ENCODE data around the gene PPP2R5A.
"Not testable (repeated sequence)": the region's sequence is repeated elsewhere in the genome, so short reads cannot be mapped to it uniquely, and the experiment has no call there.

Gene PPP2R5A

DNA sequence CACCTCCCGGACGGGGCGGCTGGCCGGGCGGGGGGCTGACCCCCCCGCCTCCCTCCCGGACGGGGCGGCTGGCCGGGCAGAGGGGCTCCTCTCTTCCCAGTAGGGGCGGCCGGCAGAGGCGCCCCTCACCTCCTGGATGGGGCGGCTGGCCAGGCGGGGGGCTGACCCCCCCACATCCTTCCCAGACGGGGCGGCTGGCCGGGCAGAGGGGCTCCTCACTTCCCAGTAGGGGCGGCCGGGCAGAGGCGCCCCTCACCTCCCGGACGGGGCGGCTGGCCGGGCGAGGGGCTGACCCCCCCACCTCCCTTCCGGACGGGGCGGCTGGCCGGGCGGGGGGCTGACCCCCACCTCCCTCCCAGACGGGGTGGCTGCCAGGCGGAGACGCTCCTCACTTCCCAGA is 35.8 kb downstream of the PPP2R5A start:
- CTCF ChIA-PET; H3K9me3 ChIP-seq (ENCODE audit: control insufficient read depth, insufficient read depth, low read depth, low read length); H3K27ac ChIP-seq (ENCODE audit: extremely low read depth, low read depth, low read length); H3K4me3 ChIP-seq (ENCODE audit: low read depth, low read length); H3K36me3 ChIP-seq (ENCODE audit: control insufficient read depth in 2 of 2, insufficient read depth in 1 of 2, low read length in 2 of 2); H3K4me1 ChIP-seq (ENCODE audit: control insufficient read depth, insufficient read depth, low read length); POLR2A ChIA-PET: not testable (repeated sequence)

- CTCF ChIA-PET, result no interaction called here
These were observed 37.9 kb downstream of the PPP2R5A start for GRCh38 chr1:212323066-212323465.

GRCh38 chr1:212326541-212326940 is 41.3 kb downstream of the PPP2R5A start:
- Histone ChIP-seq H3K4me3 (ENCODE audit: low read depth, low read length) (no peak overlapping the region), H3K4me1 (ENCODE audit: control insufficient read depth, insufficient read depth, low read length) (no peaks in the 10 kb centered on the region), H3K27ac (ENCODE audit: extremely low read depth, low read depth, low read length) (no peak overlapping the region), H3K9me3 (ENCODE audit: control insufficient read depth, insufficient read depth, low read depth, low read length) (no peaks in the 10 kb centered on the region), H3K36me3 (ENCODE audit: control insufficient read depth in 2 of 2, insufficient read depth in 1 of 2, low read length in 2 of 2) (peaks cover 0 to 4% of the 10 kb centered on the region in 2 experiments; a peak in 1 of 3 replicates)
- TF ChIP-seq ZEB2 (tag by site-specific recombination; IDR thresholded peaks at IDR 0.05), result no peak
- TF ChIP-seq ZBTB26 (tag by site-specific recombination; optimal IDR thresholded peaks at IDR 0.05), result no peak
- no peak for TF ChIP-seq ZIC2 (tag by site-specific recombination; IDR thresholded peaks at IDR 0.05)
- TF ChIP-seq ZSCAN16 (tag by site-specific recombination; IDR thresholded peaks at IDR 0.05), result no peak
- TF ChIP-seq ZNF692 (tag by site-specific recombination; IDR thresholded peaks at IDR 0.05), result no peak
- no peak for TF ChIP-seq ZFP37 (tag by site-specific recombination; IDR thresholded peaks at IDR 0.05)
- TF ChIP-seq ZNF274 (IDR thresholded peaks at IDR 0.05; ENCODE audit: low read length), result no peak
- TF ChIP-seq ZNF274 (tag by site-specific recombination; IDR thresholded peaks at IDR 0.05; ENCODE audit: borderline replicate concordance), result no peak
- no peak for TF ChIP-seq ZNF169 (tag by site-specific recombination; IDR thresholded peaks at IDR 0.05)
- no peak for TF ChIP-seq GLI2 (tag by site-specific recombination; IDR thresholded peaks at IDR 0.05; ENCODE audit: borderline replicate concordance, low read depth)
- TF ChIP-seq BCL11B (tag by site-specific recombination; IDR thresholded peaks at IDR 0.05; ENCODE audit: low read depth), result no peak
- POLR2A ChIA-PET, result no interaction called here
- CTCF ChIA-PET, result no interaction called here

More at GRCh38 chr1:212323066-212323465, 37.9 kb downstream of the PPP2R5A start:
- no peaks in the 10 kb centered on the region for H3K36me3 ChIP-seq (ENCODE audit: control insufficient read depth in 2 of 2, insufficient read depth in 1 of 2, low read length in 2 of 2)
- H3K4me1 ChIP-seq (ENCODE audit: control insufficient read depth, insufficient read depth, low read length), result no peaks in the 10 kb centered on the region
- no peak overlapping the region for H3K4me3 ChIP-seq (ENCODE audit: low read depth, low read length)
- H3K9me3 ChIP-seq (ENCODE audit: control insufficient read depth, insufficient read depth, low read depth, low read length), result no peaks in the 10 kb centered on the region
- no peak overlapping the region for H3K27ac ChIP-seq (ENCODE audit: extremely low read depth, low read depth, low read length)
- peak; percentile 23; the same call in 1 of the 2 replicates for TF ChIP-seq ZNF133 (tag by site-specific recombination; IDR thresholded peaks at IDR 0.05)
- TF ChIP-seq, protein P1, sequence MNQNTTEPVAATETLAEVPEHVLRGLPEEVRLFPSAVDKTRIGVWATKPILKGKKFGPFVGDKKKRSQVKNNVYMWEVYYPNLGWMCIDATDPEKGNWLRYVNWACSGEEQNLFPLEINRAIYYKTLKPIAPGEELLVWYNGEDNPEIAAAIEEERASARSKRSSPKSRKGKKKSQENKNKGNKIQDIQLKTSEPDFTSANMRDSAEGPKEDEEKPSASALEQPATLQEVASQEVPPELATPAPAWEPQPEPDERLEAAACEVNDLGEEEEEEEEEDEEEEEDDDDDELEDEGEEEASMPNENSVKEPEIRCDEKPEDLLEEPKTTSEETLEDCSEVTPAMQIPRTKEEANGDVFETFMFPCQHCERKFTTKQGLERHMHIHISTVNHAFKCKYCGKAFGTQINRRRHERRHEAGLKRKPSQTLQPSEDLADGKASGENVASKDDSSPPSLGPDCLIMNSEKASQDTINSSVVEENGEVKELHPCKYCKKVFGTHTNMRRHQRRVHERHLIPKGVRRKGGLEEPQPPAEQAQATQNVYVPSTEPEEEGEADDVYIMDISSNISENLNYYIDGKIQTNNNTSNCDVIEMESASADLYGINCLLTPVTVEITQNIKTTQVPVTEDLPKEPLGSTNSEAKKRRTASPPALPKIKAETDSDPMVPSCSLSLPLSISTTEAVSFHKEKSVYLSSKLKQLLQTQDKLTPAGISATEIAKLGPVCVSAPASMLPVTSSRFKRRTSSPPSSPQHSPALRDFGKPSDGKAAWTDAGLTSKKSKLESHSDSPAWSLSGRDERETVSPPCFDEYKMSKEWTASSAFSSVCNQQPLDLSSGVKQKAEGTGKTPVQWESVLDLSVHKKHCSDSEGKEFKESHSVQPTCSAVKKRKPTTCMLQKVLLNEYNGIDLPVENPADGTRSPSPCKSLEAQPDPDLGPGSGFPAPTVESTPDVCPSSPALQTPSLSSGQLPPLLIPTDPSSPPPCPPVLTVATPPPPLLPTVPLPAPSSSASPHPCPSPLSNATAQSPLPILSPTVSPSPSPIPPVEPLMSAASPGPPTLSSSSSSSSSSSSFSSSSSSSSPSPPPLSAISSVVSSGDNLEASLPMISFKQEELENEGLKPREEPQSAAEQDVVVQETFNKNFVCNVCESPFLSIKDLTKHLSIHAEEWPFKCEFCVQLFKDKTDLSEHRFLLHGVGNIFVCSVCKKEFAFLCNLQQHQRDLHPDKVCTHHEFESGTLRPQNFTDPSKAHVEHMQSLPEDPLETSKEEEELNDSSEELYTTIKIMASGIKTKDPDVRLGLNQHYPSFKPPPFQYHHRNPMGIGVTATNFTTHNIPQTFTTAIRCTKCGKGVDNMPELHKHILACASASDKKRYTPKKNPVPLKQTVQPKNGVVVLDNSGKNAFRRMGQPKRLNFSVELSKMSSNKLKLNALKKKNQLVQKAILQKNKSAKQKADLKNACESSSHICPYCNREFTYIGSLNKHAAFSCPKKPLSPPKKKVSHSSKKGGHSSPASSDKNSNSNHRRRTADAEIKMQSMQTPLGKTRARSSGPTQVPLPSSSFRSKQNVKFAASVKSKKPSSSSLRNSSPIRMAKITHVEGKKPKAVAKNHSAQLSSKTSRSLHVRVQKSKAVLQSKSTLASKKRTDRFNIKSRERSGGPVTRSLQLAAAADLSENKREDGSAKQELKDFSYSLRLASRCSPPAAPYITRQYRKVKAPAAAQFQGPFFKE (tag by site-specific recombination; IDR thresholded peaks at IDR 0.05; ENCODE audit: borderline replicate concordance), result no peak
- no peak for TF ChIP-seq ZNF621 (tag by site-specific recombination; IDR thresholded peaks at IDR 0.05)
- POLR2A ChIA-PET, result no interaction called here

Data from HEK293 (cell line).